CD4-positive, alpha-beta T cell treated with Interleukin-10 for 1 hour (primary cell): ENCODE data around the gene HPCA.
A peak's percentile ranks its signal among the peaks of the same experiment; 100 is the strongest.

Experiments
- DNase-seq: peaks from one replicate; pipeline ENCODE4 v3.0.0-alpha.2; 2020

The HPCA gene

DNA sequence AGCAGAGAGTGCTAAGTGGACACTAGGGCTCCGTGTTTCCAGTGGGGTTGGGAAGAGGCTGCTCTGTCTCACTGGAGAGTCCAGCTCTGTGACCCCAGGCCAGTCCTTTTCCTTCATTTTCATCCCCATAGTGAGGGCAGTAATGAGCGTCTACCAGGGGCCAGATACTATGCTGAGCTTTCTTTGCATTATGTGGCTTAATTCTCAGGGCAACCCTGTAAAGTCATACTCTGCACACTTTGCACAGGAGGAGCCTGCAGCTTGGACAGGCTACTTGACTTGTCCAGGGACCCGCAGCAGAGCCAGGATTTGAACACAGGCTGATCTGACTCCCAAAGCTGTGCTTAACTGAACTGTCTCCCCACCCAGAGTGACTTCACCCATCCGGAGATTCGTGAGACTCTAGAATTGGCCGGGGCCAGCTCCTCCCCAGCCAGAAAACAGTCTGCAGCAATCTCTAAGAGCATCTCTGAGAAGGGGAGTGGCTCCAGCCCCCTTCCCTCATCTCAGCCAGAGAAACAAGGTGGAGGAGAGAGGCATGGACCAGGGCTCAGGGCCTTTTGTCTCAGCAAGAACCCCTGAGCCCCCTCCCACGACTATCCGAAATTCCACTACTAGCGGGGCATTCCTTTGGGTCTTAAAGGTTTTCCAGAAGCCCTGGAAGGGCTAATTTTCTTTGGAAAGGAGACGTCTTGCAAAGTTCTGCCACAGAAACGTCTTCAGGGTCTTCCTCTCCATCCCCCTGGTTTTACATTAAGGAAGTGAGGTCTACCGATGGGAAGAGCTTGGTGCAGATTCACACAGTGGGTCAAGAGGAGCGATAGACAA is 14.7 kb upstream of the HPCA start:
- DNase-seq: no peak

DNA sequence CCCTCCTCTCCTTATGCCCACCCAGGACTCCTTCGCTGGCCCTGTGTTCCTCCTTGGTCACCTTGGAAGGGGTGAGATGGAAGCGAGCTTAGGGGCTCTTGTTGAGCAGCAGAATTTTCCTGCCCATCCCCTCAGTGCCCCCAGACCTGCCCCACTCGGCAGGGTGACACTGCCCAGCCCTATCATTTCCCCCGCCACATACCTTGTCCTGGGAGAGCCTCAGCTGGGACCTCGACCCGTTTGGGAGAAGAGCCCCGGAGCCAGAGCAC is 14.2 kb upstream of the HPCA start:
- no peak for DNase-seq

DNA sequence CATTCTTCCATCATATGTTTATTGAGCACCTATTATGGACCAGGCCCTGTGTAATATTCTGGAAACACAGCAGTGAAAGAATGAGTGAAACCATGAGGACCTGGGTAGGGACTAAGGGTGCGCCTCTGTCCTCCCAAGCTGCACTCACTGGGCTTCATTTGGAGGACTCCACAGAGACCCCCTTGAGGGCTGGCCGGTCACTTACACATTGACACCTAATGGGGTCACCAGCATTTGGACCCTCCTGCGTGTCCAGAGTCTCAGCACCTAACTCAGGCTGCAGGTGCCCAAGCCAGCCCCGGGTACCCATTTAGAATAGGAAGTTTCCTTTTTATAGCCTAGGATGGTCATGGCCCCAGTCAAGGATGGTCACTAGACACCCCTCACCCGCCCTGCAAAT is 12.8 kb upstream of the HPCA start:
- DNase-seq: no peak

DNA sequence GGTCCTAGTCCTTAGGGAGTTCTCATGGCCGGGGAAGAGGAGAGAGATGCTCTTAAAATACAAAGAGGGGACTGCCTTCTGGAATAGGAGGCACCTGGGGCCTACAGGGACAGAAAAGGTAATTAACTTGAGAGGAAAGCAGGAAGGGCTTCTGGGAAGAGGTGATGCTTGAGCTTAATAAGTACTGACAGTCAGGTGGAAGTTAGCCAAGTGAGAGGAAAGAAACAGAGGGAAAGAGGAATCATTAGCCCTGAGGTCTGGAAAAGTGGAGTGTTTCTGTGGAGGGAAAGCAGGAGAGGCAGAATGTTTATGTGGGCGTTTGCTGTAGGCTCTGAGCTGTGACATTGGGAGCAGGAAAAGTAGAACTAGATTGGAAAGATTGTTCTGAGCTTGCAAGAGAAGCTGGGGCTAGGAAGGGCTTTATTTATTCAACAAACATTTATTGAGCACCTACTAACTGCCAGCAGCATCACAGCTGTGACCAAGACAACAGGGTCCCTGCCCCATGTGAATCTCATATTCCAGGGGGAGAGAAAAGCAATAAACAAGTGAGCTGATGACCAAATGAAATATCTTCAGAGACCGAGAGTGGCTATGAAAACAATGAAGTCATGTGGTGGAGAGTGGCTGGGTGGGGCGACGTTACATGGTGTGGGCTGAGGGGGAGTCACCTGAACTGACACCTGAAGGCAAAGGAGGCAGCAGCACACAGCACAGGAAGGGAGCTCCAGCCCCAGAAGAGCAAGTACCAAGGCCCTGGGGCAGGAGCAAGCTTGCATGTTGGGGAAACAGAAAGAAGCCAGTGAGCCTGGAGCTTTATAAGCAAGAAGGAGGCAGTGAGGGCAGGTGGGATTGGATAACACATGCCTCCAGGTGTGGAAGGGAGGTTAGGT is 11.2 kb upstream of the HPCA start:
- no peak for DNase-seq

DNA sequence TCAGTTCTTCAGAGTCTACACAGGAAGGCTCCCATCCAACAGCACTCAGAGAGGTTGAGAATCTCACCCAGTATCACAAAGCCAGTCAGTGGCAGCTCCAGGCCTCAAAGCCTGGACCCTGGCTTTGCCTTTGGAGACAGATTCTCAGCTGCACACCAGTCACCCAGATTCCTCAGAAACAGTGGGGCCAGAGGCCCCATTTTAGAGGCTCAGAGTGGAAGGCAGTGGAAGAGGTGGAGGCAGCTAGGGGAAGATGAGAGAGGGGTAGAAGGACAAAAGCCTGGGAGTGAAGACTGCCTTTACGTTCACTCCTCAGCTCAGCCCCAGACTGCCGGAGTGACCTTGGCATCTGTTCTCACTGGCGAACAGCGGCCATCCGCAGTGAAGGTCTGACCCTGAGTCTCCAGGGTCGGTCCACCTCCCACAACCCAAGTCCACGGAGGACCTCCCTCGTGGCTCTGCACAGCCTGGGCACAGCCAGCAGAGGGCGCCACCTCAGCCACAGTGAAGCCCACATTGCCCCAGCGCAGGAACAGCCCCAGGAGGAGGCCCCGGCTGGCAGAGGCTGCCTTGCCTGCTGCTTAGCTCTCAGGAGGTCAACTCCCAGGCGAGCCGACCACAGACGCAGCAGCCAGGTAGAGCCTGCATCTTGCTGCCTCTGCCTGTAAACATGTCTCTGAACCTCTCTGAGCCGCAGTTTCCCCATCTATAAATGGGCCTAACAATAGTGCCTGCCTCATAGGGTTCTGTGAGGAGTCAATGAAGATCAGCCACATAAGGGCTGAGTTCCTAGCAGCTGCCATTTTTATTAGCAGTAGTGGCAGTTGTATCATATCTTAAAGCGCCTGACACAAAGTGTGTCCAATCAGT is 9.7 kb upstream of the HPCA start:
- DNase-seq: peak; percentile 67

DNA sequence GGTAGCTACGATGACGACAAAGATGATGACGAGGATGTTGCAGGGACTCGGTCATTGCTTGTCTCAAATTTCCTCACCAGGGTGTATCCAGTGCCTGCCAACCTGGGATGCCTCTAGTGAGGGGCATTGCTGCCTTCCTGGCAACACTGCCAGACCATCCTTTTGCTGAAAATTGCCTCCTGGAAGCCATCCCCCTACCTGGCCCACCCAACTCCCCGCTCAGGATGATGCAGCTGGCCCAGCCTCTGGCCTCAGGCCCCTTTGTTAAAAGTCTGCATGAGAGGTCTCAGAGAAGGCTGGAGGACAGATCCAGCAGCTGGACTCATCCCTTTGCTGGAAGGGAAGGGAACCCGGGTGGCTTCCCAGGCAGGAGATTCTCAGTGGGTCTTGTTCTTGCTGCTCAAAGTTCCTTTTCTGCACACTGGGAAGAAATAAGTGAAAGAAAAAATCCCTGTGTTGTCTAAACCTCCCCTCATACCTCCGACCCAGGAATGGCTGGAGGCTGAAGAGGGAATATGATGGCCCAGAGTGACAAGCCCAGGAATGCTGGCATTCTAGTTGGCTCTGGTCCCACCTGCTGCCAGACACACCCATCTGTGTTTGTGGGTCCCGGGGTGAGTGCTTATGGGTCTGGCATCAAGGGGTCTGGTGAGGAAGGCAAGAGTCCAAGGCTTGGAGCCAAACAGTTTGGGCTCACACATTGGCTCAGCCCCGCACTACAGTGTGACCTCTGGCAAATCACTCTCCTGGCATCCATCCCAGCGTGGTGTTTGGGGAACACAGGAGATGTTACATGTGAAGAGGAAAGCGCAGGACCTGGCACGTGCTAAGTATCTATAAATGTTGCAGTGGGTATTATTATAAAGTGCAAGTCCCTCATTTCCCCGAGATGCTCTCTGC is 8.8 kb upstream of the HPCA start:
- DNase-seq: no peak

DNA sequence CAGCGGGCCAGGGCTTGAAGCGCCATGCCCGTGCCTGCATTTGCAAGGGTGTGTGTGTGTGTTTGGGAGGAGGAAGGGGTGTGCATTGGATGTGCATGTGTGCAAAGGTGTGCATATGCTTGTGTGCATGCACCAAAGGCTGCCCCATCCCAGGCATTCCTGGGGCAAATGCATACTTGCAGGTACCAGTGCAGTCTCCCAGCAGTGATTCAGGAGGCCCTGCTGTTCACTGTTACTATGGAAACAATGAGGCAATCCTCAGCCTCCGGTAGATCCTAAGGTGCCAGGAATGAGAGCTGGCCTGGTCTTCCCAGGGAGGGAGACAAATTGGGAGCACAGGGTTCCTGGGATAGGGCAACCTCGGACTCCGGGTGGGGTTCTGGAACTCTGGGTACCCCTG is 8.1 kb upstream of the HPCA start:
- DNase-seq: no peak

DNA sequence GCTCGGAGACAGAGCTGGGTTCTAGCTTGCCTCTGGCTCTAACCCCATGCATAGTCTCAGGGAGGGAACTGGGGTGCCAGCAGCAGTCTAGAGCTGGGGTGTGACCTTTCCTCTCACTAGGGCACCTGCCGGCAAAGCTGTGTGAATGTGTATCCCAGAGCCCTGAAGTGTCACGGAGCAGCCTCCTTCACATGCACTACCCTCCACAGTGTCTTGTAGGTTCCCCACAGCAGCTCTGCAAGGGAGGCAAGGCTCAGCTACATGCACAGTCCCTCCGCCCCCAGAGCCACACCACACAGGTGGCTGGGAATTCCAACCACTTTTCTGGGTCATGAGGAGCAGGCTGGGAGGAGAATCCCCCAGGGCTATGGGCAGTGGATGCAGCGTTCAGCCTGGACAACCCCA is 7.7 kb upstream of the HPCA start:
- DNase-seq: no peak

DNA sequence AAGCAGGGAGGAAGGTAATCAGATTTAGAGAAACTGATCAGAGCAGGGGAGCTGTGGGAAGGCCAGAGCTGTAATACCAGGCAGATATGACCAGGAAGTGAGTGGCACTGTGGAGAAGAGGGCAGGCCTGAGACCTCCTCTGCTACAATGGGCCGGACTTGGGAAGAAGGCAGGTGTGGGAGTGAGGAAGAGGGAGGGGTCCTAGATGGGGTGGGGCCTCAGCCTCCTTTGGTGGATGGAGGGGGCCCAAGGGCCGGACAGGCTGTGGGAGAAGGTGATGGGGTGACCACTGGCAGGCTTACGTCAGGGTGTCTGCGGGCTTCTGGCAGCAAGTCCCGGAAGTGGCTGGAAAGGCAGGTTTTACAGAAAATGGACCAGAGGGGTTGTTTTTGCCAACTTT is 5.0 kb upstream of the HPCA start:
- DNase-seq: no peak

DNA sequence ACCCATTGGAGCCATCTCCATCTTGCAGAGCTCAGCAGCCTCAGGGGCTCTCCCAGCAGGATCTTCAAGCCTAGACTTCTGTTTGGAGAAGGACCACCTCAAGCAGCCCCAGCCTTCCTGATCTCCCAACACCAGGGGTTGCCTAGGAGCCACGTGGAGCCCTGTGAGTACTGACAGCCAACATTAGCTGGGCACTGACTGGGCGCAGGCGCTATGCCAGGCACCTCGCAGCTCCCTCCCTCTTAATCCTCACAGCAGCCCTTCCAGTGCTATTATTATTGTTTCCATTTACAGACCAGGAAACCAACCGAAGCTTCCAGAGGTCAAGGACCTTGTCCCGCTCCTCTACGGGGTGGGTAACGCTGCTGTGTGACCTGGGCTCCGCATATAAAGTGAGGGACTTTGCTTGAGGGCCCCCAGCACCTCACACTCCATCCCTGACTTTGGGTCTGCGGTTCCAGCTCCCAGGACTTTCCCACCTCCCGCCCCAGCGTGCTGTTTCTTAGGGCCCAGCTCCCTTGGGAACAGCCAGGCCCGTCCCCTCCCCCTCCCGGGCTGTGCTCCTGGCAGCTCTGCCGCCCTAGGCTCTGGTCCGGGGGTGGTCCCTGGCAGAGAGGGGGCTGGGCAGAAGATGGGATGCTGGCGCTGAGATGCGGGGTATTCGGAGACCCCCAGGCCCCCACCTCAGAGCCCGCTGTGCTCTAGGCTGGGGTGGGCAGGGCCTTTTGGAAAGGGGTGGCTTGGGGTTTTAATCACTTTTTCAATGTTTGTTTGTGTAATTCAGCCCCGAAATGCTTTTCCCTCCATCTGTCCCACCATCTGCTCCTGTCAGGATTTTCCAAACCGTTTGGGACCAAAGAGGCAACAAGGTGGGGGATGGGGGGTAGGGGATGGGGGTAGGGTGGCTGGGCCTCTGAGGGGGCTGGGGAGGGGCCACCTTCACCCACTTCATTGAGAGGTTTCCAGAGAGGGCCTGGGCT is 4.1 kb upstream of the HPCA start:
- no peak for DNase-seq

DNA sequence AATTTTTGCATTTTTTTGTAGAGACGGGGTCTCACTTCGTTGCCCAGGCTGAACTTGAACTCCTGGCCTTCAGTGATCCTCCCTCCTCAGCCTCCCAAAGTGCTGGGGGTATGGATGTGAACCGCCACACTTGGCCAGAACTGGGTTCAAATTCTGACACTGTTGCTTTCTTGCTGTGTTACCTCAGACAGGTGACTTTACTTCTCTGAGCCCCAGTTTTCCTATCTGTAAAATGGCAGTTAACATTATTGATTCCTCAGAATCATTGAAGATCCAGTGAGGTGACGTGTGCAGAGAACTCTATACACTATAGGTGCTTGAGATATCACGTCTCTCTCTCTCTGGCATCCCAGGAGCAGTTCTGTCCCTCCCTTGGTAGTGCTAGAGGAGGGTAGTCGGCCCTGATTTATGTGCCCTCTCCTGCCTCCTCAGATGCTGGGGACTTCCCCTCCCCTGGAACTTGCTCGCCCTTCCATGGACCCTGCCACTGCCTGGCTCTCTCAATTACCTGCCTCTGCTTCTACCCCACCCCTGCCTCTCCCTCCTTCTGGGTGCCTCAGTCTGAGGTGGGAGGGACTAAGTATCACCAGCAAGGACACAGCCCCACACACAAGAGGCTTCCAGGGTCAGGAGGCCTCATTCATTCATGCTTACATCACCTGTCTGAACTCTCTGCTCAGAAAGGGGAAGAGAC is 2.8 kb upstream of the HPCA start:
- DNase-seq: no peak

DNA sequence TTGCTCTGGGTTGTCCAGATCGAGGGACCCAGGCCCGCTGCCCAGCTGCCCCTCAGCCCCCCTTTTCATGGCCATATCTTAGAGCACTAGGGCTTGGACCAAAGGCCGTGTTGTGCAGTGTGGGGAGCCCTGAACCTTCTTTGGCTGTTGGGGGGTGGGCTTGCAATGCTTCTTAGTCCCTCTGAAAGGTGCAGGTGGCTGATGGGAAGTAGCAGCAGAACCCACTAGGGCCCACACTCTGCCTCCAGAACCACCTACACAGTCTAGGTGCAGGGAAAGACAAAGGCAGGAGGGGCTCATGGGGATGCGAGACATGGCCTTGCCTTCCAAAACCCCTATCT is 2.3 kb upstream of the HPCA start:
- DNase-seq: no peak

DNA sequence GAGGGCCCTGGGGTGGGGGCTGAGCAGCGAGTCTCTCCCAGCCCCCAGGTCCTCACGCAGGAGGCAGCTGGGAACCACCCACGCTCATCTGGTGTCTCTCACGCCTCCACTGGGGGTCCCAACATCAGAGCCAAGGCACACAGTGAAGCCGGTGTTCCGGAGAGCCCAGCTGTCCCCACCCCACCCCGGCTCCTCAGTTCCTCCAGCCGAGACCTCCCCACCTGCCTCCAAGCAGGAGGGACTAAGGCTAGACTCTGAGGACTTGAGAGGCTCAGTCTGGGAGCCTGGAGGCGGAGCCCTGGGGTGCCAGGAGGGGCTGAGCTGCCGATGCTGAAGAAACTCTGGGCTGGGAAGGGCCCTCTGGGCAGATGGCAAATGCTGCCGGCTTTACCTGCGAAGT is 1.6 kb upstream of the HPCA start:
- DNase-seq: no peak

DNA sequence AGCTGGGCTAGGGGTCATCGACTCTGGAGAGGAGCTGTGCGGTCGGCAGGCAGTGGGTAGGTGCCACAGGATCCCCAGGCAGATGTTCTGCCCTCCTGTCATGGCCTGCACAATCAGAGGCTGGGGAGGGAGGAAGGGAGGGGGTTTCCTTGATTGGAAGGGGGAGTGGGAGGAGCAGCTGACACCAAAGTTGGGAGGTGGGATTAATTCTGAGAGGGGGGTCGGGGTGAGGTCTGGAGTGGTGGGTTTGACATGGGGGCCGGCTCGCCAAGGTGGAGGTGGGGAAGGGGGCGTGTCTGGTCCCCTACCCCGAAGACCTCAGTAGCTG is 651 bp upstream of the HPCA start:
- DNase-seq: no peak

DNA sequence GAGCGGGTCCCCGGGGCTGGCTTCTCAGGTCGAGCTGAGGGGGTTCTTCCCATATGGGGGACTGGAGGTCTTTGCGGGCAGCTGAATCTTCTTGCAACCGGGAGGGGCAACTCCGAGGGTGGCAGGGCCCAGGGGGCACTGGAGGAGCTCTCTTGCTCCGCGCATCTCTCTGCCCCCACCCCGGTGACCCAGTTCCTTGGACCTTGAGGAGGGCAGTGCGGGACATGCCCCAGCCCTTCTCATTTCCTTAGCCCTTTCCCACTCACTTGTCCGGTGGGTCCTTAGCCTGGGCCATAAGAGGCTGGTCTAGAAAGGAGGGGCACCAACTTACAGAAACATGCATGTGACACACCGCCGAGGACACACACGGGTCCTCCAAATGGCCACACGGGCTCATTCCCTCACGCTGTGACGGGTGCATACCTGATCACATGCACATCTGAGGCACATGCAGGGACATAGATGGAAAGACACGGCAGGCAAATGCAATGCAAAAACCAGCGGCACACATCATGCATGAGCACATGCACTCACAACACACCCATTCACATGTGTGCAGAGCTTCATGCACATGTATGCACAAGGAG is 630 bp downstream of the HPCA start:
- DNase-seq: no peak

DNA sequence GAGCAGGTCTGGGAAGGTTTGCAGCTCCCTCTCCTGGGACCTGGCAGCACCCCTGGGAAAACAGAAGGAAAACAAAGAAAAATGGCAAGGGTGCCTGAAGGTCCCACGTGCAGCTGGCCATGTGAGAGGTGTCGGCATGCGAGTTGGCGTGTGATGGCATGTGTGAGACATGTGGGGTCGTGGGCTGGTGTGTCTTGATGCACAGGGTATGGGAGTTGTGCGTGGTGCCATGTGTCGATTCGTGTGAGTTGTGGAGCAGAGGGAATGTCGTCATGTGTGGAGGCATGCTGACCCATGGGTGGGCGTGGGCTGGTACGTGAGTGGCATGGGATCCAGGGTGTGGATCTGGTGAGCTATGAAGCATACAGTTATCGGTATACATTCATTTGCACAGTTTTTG is 1.3 kb downstream of the HPCA start:
- no peak for DNase-seq

DNA sequence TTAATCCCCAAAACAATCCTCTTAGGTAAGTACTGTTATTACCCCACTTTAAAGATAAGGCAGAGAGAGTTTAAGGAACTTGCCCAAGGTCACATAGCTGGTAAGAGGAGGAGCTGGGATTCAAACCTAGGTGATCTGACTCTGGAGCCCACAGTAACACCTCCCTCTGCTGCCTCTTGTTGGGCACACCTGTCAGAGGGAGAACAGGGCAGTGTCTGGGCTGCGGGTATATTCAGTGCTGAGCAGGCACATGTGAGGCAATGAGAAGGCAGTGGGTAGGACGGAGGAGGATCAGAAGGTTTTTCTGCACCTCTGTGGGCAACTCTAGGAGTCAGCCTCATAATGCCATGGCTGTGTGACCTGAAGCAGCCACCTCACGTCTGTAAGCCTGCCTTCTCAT is 1.8 kb downstream of the HPCA start:
- no peak for DNase-seq

DNA sequence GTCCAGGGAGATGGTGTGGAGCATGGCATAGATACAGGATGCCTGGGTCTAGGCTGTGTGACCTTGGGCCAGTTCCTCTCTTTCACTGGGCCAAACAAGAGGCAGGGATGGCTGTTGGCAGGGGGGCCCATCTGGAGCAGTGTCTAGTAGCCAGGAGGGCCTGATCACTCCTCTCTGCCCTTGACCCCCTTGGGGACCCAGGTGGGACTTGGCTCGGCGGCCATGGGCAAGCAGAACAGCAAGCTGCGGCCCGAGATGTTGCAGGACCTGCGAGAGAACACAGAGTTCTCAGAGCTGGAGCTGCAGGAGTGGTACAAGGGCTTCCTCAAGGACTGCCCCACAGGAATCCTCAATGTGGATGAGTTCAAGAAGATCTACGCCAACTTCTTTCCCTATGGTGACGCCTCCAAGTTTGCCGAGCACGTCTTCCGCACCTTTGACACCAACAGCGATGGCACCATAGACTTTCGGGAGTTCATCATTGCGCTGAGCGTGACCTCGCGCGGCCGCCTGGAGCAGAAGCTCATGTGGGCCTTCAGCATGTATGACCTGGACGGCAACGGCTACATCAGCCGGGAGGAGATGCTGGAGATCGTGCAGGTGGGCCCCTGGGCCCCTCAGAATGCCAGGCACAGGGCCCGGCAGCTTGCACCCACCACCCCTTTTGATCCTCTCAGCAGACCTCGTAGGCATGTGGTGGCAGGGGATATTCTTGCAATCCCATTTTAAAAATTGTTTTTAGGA is 2.6 kb downstream of the HPCA start:
- no peak for DNase-seq

DNA sequence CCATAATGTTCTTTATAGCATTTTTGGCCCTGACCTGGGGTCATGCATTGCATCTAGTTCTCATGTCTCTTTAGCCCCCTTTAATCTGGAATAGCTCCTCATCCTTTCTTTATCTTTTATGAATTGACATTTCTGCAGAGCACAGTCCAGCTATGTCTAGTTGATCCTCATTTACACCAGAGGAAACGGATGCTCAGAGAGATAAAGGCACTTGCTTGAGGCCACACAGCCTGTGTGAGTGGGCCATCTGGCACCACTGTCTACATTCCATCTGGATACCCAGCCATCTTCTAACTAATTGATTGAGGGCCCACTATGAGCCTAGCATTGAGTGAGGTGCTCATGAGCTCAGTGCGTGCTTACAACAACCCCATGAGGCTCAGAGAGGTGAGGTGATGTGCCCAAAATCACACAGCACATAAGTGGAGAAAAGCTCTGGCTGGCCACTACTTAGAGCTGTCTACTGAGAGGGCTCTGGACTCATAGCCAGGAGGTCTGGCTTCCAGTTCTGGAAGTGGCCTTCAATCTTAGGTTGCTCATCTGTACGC is 3.5 kb downstream of the HPCA start:
- no peak for DNase-seq
